ENCODE results near the gene ALK. TPM values are rescaled to one million over a fixed set of nuclear protein-coding genes. Genes with fewer than 3 reads are reported as not detected.

Gene ALK
- total RNA-seq, 1 donor from 2014 or later = under 0.01 TPM

- no peak for TF ChIP-seq CTCF (conservative IDR thresholded peaks at IDR 0.05; ENCODE audit: low read depth, low read length)
- H3K4me3 ChIP-seq (ENCODE audit: low read depth, low read length) = no peak overlapping the region
- no peak for DNase-seq (ENCODE audit: low read depth)
Observed at GRCh38 chr2:29517413-29517812, 404.0 kb downstream of the ALK start.

GRCh38 chr2:29516767-29517166 is 404.6 kb downstream of the ALK start:
- no peak for DNase-seq (ENCODE audit: low read depth)
- TF ChIP-seq CTCF (conservative IDR thresholded peaks at IDR 0.05; ENCODE audit: low read depth, low read length) = no peak
- H3K4me3 ChIP-seq (ENCODE audit: low read depth, low read length) = no peak overlapping the region

GRCh38 chr2:29509878-29510277 is 411.5 kb downstream of the ALK start:
- H3K4me3 ChIP-seq (ENCODE audit: low read depth, low read length) = no peak overlapping the region
- DNase-seq (ENCODE audit: low read depth) = no peak
- no peak for TF ChIP-seq CTCF (conservative IDR thresholded peaks at IDR 0.05; ENCODE audit: low read depth, low read length)

GRCh38 chr2:29509397-29509796 is 412.0 kb downstream of the ALK start:
- no peak overlapping the region for H3K4me3 ChIP-seq (ENCODE audit: low read depth, low read length)
- no peak for DNase-seq (ENCODE audit: low read depth)
- no peak for TF ChIP-seq CTCF (conservative IDR thresholded peaks at IDR 0.05; ENCODE audit: low read depth, low read length)

GRCh38 chr2:29504746-29505145 is 416.6 kb downstream of the ALK start:
- DNase-seq (ENCODE audit: low read depth) = no peak
- no peak overlapping the region for H3K4me3 ChIP-seq (ENCODE audit: low read depth, low read length)
- no peak for TF ChIP-seq CTCF (conservative IDR thresholded peaks at IDR 0.05; ENCODE audit: low read depth, low read length)

- no peak overlapping the region for H3K4me3 ChIP-seq (ENCODE audit: low read depth, low read length)
- no peak for TF ChIP-seq CTCF (conservative IDR thresholded peaks at IDR 0.05; ENCODE audit: low read depth, low read length)
- peak; percentile 67 for DNase-seq (ENCODE audit: low read depth)
Observed at GRCh38 chr2:29502460-29502911, 418.9 kb downstream of the ALK start.

GRCh38 chr2:29497375-29497774 is 424.0 kb downstream of the ALK start:
- H3K4me3 ChIP-seq (ENCODE audit: low read depth, low read length) = no peak overlapping the region
- TF ChIP-seq CTCF (conservative IDR thresholded peaks at IDR 0.05; ENCODE audit: low read depth, low read length) = no peak
- DNase-seq (ENCODE audit: low read depth) = no peak
